Measurements from ENCODE around the gene IFITM2. TPM values are rescaled to one million over a fixed set of nuclear protein-coding genes. Genes with fewer than 3 reads are reported as not detected.

Gene IFITM2
- total and polyA plus RNA-seq, 2 of the 4 experiments (the other 2 are of a cell fraction), result 31.2 to 564 TPM

- TF ChIP-seq POLR2A (IDR thresholded peaks at IDR 0.05; ENCODE audit: low read depth, low read length), result no peak
- TF ChIP-seq BHLHE40 (IDR thresholded peaks at IDR 0.05; ENCODE audit: low read depth, low read length), result no peak
- no peak for TF ChIP-seq MAFK (IDR thresholded peaks at IDR 0.05; ENCODE audit: low read depth, low read length)
Observed at GRCh38 chr11:289712-290620, 17.6 kb upstream of the IFITM2 start (continued).

DNA sequence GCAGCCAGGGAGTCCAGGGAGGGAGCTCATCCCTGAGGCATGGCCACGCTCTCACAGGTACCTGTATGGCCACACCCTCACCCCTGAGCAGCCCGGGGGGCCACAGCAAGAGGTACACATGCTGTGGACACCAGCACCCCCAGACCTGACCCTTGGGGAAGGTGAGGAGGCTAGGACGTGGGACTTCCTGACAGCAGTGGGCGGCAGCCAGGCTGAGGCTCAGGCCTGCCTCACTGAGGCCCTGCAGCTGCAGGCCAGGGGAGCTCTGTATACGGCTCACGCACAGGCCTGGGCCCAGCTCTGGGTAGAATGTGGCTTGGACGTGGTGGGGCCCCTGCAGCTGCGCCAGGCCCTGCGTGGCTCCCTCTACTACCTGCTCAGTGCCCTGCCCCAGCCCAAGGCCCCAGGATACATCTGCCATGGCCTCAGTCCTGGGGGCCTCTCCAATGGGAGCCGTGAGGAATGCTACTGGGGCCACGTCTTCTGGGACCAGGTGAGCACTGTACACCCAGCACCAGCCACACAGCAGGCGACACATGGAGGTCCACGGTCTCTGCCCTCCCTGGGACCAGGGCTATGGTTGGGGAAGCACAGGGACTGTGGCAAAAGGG, 16.9 kb upstream of the IFITM2 start:
- Histone ChIP-seq H3K27ac (ENCODE audit: insufficient read depth, low read length) (no peak overlapping the region), H3K9me3 (ENCODE audit: control insufficient read depth, insufficient read depth, low read length) (no peaks in the 10 kb centered on the region), H3K27me3 (ENCODE audit: control insufficient read depth, insufficient read depth, low read length) (peaks cover 15% of the 10 kb centered on the region; the same call in 1 of the 2 replicates), H3K23ac (ENCODE audit: low read depth, low read length) (no peak overlapping the region), H2BK120ac (ENCODE audit: low read depth, low read length) (no peak overlapping the region), H2BK15ac (ENCODE audit: low read depth, low read length) (no peak overlapping the region), H4K20me1 (ENCODE audit: insufficient read depth, low read length) (no peaks in the 10 kb centered on the region), H3K4me2 (ENCODE audit: low read depth, low read length) (no peak overlapping the region), H3K4me3 (ENCODE audit: insufficient read depth, low read depth, low read length) (no peak overlapping the region), H3K9me1 (ENCODE audit: insufficient read depth, low read length) (no peaks in the 10 kb centered on the region), H4K91ac (ENCODE audit: insufficient read depth, low read depth, low read length) (no peak overlapping the region), H4K8ac (ENCODE audit: low read depth in 2 of 2, low read length in 2 of 2) (no peak overlapping the region), H3K4me1 (ENCODE audit: control insufficient read depth, insufficient read depth, low read length) (peaks cover 4% of the 10 kb centered on the region; the same call in 1 of the 2 replicates), H3K14ac (replicated peaks; ENCODE audit: low read depth, low read length) (no peak overlapping the region), H2AK9ac (replicated peaks; ENCODE audit: low read depth, low read length, poor library complexity) (peak overlapping the region; percentile 65), H2BK20ac (ENCODE audit: low read depth, low read length) (no peak overlapping the region), H3K56ac (ENCODE audit: extremely low read depth, insufficient read depth, low read length) (no peak overlapping the region), H2BK5ac (ENCODE audit: low read depth, low read length, poor library complexity, severe bottlenecking) (no peak overlapping the region), H3K18ac (ENCODE audit: low read depth, low read length) (no peak overlapping the region), H2AK5ac (ENCODE audit: low read depth, low read length) (no peak overlapping the region), H4K5ac (ENCODE audit: low read depth, low read length) (no peak overlapping the region), H3K79me1 (ENCODE audit: low read depth in 1 of 2, low read length in 2 of 2) (peaks cover 0 to 7% of the 10 kb centered on the region in 2 experiments; a peak in 3 of 4 replicates), H2AFZ (replicated peaks; ENCODE audit: low read length, poor library complexity) (no peak overlapping the region), H3K9ac (ENCODE audit: low read depth, low read length) (no peak overlapping the region), H3K36me3 (ENCODE audit: control insufficient read depth, insufficient read depth, low read length) (peaks cover 19% of the 10 kb centered on the region), H3K4ac (ENCODE audit: low read depth, low read length) (no peak overlapping the region)
- intact Hi-C loops (cut with micrococcal nuclease) (no loop called here), dilution Hi-C loops (cut with HindIII; ENCODE audit: low sequenced_read_pairs, unreplicated experiment) (no loop called here), in situ Hi-C loops (cut with MboI; ENCODE audit: low sequenced_read_pairs) (no loop called here)
- CTCF ChIA-PET, result no interaction called here
- BruUV-seq (replicated peaks), result no TSS peak
- no CpG with 5 or more reads among the region's 13 CpGs for WGBS, 2 experiments (ENCODE audit: extremely low coverage in 2 of 2, insufficient read length in 1 of 2)
- ATAC-seq (ENCODE audit: low read depth), result no peak
- POLR2A ChIA-PET (ENCODE audit: unreplicated experiment), result no interaction called here
- no peak for DNase-seq
- TF ChIP-seq MAFK (IDR thresholded peaks at IDR 0.05; ENCODE audit: low read depth, low read length) (no peak), CEBPB (IDR thresholded peaks at IDR 0.05; ENCODE audit: low read depth, low read length) (no peak), POLR2A (IDR thresholded peaks at IDR 0.05; ENCODE audit: low read depth, low read length) (no peak), MXI1 (IDR thresholded peaks at IDR 0.05; ENCODE audit: borderline replicate concordance, low read depth, low read length) (no peak), RCOR1 (IDR thresholded peaks at IDR 0.05; ENCODE audit: insufficient replicate concordance, low read length) (no peak), FOS (IDR thresholded peaks at IDR 0.05; ENCODE audit: low read depth, low read length) (no peak), MAZ (IDR thresholded peaks at IDR 0.05; ENCODE audit: borderline replicate concordance, low read depth, low read length) (no peak), NFE2L2 (IDR thresholded peaks at IDR 0.05; ENCODE audit: low read depth, low read length) (no peak), CHD1 (IDR thresholded peaks at IDR 0.05; ENCODE audit: low read depth, low read length) (no peak), SMC3 (IDR thresholded peaks at IDR 0.05; ENCODE audit: low read depth, low read length) (no peak), BHLHE40 (IDR thresholded peaks at IDR 0.05; ENCODE audit: low read depth, low read length) (no peak), RFX5 (IDR thresholded peaks at IDR 0.05; ENCODE audit: low read depth, low read length) (no peak)
- TF ChIP-seq, protein P1, sequence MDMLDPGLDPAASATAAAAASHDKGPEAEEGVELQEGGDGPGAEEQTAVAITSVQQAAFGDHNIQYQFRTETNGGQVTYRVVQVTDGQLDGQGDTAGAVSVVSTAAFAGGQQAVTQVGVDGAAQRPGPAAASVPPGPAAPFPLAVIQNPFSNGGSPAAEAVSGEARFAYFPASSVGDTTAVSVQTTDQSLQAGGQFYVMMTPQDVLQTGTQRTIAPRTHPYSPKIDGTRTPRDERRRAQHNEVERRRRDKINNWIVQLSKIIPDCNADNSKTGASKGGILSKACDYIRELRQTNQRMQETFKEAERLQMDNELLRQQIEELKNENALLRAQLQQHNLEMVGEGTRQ (IDR thresholded peaks at IDR 0.05; ENCODE audit: low read depth, low read length), result no peak
- TF ChIP-seq, protein P2, sequence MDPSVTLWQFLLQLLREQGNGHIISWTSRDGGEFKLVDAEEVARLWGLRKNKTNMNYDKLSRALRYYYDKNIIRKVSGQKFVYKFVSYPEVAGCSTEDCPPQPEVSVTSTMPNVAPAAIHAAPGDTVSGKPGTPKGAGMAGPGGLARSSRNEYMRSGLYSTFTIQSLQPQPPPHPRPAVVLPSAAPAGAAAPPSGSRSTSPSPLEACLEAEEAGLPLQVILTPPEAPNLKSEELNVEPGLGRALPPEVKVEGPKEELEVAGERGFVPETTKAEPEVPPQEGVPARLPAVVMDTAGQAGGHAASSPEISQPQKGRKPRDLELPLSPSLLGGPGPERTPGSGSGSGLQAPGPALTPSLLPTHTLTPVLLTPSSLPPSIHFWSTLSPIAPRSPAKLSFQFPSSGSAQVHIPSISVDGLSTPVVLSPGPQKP (IDR thresholded peaks at IDR 0.05; ENCODE audit: borderline replicate concordance, low read depth, low read length), result no peak

Data from IMR-90 (cell line).